Neural cell (in vitro differentiated cells): ENCODE results near the gene PRKG1.

Experiments used
- EP300 ChIP-seq: fragments of 450-650 bp; conservative IDR thresholded peaks from 2 replicates; pipeline ENCODE4 v1.6.1; 2014; ENCODE audit warnings: antibody characterized with exemption, mild to moderate bottlenecking, moderate library complexity; ENCODE audit not compliant: poor library complexity, severe bottlenecking
- EZH2 ChIP-seq: fragments of 200-600, 300-800 bp; shearing (Covaris generic), sonication (generic); IDR thresholded peaks from 2 replicates; pipeline ENCODE4 v1.6.1; 2014; ENCODE audit warnings: antibody characterized with exemption, low read length, borderline replicate concordance, mild to moderate bottlenecking; ENCODE audit not compliant: insufficient read depth, poor library complexity, severe bottlenecking
- MXI1 ChIP-seq: fragments of 450-650 bp; conservative IDR thresholded peaks from 2 replicates; pipeline ENCODE4 v1.6.1; 2014; ENCODE audit warnings: antibody characterized with exemption, mild to moderate bottlenecking; ENCODE audit not compliant: poor library complexity, severe bottlenecking
- POLR2AphosphoS5 ChIP-seq: IDR thresholded peaks from 2 replicates; pipeline ENCODE4 v1.6.1; 2012
- RAD21 ChIP-seq: fragments of 450-650 bp; conservative IDR thresholded peaks from 2 replicates; pipeline ENCODE4 v1.6.1; 2014; ENCODE audit warnings: antibody characterized with exemption, mild to moderate bottlenecking, moderate library complexity
- SMC3 ChIP-seq: fragments of 450-650 bp; conservative IDR thresholded peaks from 2 replicates; pipeline ENCODE4 v1.6.1; 2014; ENCODE audit warnings: antibody characterized with exemption, mild to moderate bottlenecking, moderate library complexity; ENCODE audit not compliant: poor library complexity
- TAF1 ChIP-seq: IDR thresholded peaks from 2 replicates; pipeline ENCODE4 v1.6.1; 2012; ENCODE audit warnings: low read depth
- TF ChIP-seq, protein P1 (sequence below): fragments of 450-650 bp; IDR thresholded peaks from 2 replicates; pipeline ENCODE4 v1.5.1; 2014; ENCODE audit warnings: antibody characterized with exemption, mild to moderate bottlenecking, moderate library complexity; ENCODE audit not compliant: poor library complexity, severe bottlenecking

GRCh38 chr10:51900180-51900579 is 825.9 kb downstream of the PRKG1 start:
- TF ChIP-seq, protein P1, sequence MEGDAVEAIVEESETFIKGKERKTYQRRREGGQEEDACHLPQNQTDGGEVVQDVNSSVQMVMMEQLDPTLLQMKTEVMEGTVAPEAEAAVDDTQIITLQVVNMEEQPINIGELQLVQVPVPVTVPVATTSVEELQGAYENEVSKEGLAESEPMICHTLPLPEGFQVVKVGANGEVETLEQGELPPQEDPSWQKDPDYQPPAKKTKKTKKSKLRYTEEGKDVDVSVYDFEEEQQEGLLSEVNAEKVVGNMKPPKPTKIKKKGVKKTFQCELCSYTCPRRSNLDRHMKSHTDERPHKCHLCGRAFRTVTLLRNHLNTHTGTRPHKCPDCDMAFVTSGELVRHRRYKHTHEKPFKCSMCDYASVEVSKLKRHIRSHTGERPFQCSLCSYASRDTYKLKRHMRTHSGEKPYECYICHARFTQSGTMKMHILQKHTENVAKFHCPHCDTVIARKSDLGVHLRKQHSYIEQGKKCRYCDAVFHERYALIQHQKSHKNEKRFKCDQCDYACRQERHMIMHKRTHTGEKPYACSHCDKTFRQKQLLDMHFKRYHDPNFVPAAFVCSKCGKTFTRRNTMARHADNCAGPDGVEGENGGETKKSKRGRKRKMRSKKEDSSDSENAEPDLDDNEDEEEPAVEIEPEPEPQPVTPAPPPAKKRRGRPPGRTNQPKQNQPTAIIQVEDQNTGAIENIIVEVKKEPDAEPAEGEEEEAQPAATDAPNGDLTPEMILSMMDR = no peak
- no peak for TF ChIP-seq EP300
- TF ChIP-seq TAF1 = no peak
- TF ChIP-seq EZH2 = no peak
- TF ChIP-seq MXI1 = no peak
- no peak for TF ChIP-seq POLR2AphosphoS5
- no peak for TF ChIP-seq RAD21
- TF ChIP-seq SMC3 = no peak
